Activated T-cell treated with anti-CD3 and anti-CD28 coated beads for 24 hours (primary cell): ENCODE data around the gene WWOX.
"Not testable (repeated sequence)": the region's sequence is repeated elsewhere in the genome, so short reads cannot be mapped to it uniquely, and the experiment has no call there.

Source experiments
- DNase-seq: peaks from one replicate; pipeline ENCODE4 v3.0.0-alpha.2; 2020; ENCODE audit warnings: low read depth

The WWOX gene

DNA sequence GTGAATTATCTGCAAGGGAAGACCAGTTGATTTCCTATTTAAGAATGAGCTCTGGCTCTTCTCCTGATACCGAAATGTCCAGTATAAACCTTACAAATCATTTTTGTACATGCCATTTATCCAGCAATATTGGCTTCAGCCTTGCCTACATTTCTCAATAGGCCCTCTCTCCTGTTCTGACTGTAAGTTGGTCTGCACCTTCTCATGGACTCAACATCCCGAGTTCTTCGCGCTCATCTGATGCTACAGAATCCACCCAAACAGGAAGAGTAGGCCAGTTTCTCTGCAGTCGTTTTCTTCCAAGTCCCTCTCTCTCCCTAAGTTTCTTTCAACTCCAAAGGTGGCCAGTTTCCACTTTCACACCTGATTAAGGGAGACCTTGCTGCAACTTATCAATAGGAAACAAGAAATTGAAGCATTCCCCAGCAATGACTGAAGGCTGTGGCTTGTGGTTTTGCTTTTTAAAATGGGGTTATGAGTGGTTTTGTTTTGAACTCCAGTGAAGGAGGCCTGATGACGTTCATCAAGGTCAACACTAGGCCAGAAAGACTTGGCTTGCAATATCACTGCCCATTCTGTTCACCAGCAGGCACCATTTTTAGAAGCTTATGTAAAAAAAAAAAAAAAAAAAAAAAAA is 1118.0 kb downstream of the WWOX start:
- peak; percentile 4 for DNase-seq

DNA sequence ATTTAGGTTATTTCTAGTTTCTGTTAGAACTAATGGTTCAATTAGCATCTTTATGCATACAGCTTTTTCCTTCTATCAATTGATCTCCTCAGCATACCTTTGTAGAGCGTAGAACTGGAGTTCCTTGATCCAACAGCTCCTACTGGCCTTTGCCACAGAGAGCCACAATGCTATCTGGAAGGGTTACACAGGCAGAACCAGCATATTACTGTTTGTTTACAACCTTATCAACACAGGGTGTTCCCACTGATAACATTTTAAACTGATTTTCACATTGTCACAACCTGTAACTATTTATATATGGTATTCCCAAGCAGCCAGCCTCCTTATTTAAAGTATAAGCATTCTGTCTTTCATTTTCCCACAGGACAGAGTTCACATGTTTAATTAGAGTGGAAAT is 1118.9 kb downstream of the WWOX start:
- no peak for DNase-seq

DNA sequence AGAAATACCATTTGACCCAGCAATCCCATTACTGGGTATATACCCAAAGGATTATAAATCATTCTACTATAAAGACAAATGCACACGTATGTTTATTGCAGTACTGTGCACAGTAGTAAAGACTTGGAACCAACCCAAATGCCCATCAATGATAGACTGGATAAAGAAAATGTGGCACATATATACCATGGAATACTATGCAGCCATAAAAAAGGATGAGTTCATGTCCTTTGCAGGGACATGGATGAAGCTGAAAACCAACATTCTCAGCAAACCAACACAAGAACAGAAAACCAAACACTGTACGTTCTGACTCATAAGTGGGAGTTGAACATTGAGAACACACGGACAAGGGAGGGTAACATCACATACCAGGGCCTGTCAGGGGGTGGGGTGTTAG is 1126.5 kb downstream of the WWOX start:
- not testable (repeated sequence) for DNase-seq

DNA sequence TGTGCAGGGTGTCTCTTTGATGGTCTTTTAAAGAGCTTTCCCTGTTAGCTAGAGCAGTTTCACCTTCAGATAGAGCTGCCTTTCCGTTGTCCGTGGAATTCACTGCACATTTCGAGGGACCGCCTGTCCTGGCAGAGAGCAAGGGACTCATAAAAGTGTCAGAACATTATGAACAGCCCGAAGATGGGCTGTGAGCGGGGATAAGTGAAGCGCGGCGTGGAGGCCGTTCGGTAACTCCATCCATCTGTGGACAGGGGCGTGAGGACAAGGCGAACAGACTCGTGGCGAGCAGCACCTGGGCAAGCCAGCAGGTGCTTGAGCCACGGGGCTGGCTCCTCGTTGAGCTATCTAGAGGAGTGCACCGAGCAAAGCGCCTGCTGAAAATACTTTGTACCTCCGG is 1129.9 kb downstream of the WWOX start:
- DNase-seq = no peak

DNA sequence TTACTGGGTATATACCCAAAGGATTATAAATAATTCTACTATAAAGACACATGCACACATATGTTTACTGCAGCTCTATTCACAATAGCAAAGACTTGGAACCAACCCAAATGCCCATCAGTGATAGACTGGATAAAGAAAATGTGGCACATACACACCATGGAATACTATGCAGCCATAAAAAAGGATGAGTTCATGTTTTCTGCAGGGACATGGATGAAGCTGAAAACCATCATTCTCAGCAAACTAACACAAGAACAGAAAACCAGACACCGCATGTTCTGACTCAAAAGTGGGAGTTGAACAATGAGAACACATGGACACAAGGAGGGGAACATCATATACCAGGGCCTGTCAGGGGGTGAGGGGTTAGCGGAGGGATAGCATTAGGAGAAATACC is 1146.2 kb downstream of the WWOX start:
- not testable (repeated sequence) for DNase-seq

DNA sequence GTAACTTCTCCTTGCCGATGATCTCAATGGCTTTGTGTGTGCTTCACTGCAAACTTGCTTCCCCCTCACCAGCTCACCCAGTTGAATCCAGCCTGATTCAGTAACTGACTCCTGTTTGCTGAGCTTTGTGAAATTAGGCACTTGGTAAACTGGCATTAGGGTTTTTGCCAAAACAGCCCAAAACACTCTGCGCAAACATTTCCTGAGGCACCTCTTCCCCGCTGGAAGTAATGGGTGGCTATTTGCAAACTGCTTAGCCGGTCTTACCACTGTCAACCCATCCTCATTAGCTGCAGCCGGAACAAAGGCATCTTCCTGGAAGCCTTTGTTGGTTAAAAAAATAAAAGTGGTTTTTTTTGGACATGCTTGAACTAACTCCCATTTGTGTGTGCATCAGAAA is 1147.9 kb downstream of the WWOX start:
- DNase-seq = no peak

DNA sequence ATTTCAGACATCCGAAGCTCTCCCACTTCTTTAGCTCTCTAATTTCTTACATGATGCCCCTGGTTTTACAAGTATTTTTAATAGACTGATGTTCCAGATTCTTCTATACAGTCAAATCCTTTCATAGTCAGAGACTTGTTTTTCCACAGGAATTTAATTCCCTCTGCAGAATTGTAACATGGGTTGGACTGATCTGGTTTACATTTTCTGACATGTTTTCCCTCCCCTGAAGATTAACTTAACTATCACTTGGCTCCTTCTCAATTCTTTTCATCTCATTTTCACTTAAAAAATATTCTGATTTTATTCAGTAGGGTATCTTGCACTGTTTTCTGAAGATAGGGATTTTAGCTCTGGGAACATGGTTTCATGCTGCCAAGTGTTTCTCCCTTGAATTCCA is 1148.9 kb downstream of the WWOX start:
- DNase-seq = no peak

DNA sequence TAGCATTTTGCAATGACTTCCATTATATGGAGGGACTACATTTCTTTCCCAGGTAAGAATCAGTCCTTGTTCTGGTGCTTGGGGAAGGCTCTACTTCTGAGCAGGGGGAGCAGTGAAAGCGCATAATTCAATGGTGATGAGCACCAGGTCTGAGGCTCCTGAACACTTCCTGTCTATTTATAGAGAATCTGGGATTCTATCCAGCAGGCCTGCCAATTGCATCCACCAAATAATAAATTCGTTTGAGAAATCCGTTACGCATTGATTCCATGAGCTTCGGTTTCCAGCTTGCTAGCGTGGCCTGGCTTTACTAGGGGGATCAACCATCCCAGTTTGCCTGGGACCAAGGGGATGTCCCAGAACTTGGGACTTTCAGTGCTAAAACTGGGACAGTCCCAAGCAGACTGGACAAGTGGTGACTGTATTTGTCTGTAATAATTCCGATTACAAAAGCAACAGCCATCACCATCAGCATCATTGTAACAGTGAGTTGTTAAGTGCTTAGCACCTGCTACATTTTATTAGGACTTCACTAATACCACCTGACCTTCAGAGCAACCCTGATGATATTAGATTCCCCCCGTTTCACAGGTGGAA is 1151.1 kb downstream of the WWOX start:
- no peak for DNase-seq

DNA sequence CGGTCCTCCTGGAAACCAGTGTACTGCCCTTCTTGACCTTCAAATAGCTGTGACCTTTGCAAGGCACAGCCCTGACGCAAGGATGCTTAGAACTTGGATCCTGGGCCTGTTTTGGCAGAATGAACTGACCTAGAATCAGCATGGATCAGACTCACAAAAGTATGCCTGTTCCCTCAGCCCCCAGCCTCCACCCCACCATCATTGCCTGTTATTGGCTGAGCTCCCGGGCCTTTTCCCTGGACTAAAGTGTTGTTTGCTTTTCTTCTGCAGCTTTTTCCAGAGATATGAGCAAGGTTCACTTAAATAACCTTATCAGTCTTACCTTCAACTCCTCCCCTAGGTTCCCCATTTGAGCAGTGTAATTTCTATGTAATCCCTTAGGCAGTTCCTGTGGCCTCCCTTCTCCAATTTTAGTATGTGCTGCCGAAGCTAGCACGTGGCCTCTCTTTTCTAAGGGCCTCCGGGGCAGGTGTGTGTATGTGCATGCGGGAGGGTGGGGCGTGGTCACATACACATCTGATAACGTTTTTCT is 1153.7 kb downstream of the WWOX start:
- DNase-seq = no peak

DNA sequence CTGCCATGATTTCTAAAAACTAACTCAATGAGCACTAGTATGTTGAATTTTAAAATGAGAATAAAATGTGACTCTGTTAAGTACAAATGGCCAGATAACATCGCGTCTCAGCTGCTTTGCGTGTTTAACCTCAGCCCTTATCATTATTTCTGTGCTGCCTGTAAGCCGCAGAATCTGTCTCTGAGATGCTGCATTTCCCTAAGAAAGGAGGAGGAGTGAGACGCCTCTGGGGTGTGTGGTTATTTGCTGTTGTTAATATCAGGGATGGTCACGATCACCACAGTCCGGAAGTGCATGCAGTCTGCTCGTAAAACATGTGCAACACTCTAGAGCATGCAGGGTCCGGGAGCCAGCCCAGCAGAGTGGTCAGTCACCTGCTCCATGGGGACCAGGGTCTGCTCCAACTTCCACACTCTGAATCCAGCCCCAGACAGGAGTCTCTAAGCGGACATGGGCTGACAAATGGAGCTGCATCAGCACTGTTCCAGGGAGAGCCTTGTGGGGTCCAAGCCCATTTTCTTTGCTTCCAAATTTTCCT is 1158.6 kb downstream of the WWOX start:
- DNase-seq = no peak

DNA sequence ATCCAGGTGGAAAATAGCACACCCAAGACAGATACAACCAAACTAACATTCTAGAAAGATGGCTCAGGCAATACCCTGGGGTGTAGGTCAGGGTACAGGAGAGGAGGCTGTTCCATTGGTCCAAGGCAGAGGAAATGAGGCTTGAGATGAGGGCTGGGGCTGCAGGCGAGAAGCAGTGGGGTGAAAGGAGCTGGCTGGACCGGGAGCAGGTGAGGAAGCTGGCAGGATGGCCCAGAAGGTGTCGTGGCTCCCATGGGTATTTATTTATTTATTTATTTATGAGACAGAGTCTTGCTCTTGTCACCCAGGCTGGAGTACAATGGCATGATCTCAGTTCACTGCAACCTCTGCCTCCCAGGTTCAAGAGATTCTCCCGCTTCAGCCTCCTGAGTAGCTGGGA is 1161.4 kb downstream of the WWOX start:
- DNase-seq = not testable (repeated sequence)

DNA sequence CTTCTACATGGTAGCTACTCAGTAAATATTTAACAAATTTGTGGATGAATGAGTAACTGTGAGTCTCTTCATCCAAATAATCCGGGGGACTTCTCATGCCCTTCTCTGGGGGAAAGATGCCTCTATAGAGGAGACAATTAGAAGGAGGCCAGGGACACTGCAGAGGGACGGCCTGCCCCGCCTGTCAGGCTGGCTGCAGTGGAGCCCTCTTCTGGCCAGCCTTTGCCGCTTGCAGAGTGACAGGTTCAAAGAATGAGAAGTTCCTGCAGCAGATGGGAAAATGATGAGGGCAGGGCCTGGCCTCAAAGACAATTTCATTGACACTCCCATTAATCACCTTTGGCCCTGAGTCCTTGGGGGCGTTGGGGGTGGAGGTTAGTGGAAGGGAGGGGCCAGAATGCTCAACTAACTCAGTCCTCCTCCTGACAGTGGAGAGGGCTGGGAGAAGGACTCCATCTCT is 1162.1 kb downstream of the WWOX start:
- no peak for DNase-seq

DNA sequence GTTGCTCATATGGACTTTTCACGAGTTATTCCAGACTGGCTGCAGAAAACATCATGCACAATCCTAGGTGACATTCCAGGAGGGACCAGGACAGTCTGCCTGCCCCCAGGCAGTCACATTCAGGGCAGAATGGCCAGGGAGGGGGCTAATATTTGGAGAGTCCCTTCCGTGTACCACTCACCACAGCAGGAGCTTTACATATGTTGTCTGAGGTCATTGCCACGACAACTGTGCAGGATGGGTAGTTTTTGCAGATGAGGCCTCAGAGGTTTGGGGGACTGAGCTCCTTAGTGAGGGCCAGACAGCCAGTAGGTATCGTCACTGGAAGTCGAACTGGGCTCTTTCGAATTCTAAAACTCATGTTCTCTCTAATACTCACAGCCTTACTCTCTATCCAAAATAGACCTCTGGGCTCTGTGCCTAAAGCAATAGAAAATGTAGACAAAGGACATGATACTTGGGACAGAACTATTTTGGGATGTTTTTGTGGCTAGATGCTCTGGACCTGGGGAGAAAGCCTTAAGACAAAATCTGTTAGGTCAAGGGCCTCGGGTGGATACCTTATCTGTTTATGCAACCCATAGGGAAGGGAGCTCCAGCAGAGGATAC is 1162.6 kb downstream of the WWOX start:
- DNase-seq = no peak
